SU-DHL-6 (cell line): Measurements from ENCODE around the gene IGFL2.

Experiments
- H2AFZ ChIP-seq: fragments of 200-600 bp; sonication (generic); 2 replicates; pipeline ENCODE4 v1.6.1; 2014; ENCODE audit warnings: low read depth, mild to moderate bottlenecking, moderate library complexity, mixed read lengths, antibody characterized with exemption, low read length; ENCODE audit not compliant: severe bottlenecking
- H3F3A ChIP-seq: fragments of 200-600 bp; shearing (Covaris generic); 2 replicates; pipeline ENCODE4 v1.6.0; 2016; ENCODE audit warnings: antibody characterized with exemption, mild to moderate bottlenecking; ENCODE audit not compliant: insufficient read depth
- H3K27ac ChIP-seq: fragments of 200-600 bp; sonication (generic); 2 replicates; pipeline ENCODE4 v1.5.1; 2016; ENCODE audit warnings: low read depth, mild to moderate bottlenecking, low read length, moderate library complexity, mixed read lengths
- H3K27me3 ChIP-seq: fragments of 200-600 bp; sonication (generic), shearing (Covaris generic); 2 replicates; pipeline ENCODE4 v1.6.0; 2014; ENCODE audit warnings: mild to moderate bottlenecking, low read length
- H3K36me3 ChIP-seq: fragments of 200-600 bp; sonication (generic); 2 replicates; pipeline ENCODE4 v1.6.1; 2014; ENCODE audit warnings: mild to moderate bottlenecking, low read length, mixed read lengths
- H3K4me2 ChIP-seq: fragments of 300-600, 200-600 bp; shearing (Covaris generic), sonication (generic); 2 replicates; pipeline ENCODE4 v1.6.0; 2014; ENCODE audit warnings: low read length, low read depth, mild to moderate bottlenecking; ENCODE audit not compliant: poor library complexity, severe bottlenecking
- H3K4me3 ChIP-seq: fragments of 200-600 bp; sonication (generic); 2 replicates; pipeline ENCODE4 v1.5.1; 2014; ENCODE audit warnings: antibody characterized with exemption, low read length, mild to moderate bottlenecking, mixed read lengths; ENCODE audit not compliant: insufficient read depth, poor library complexity, severe bottlenecking
- H3K79me2 ChIP-seq: fragments of 200-600 bp; sonication (generic); 2 replicates; pipeline ENCODE4 v1.6.1; 2014; ENCODE audit warnings: mild to moderate bottlenecking, low read length, moderate library complexity; ENCODE audit not compliant: insufficient read depth
- H3K9ac ChIP-seq: fragments of 200-600 bp; sonication (generic); 2 replicates; pipeline ENCODE4 v1.7.0; 2014; ENCODE audit warnings: mild to moderate bottlenecking, low read length
- H3K9me2 ChIP-seq: fragments of 200-600 bp; sonication (generic); replicated peaks from 2 replicates; pipeline ENCODE4 v1.6.1; 2014; ENCODE audit warnings: low read length; ENCODE audit not compliant: insufficient read depth
- H3K9me3 ChIP-seq: fragments of 200-600 bp; sonication (generic); 2 replicates; pipeline ENCODE4 v1.6.1; 2014; ENCODE audit warnings: low read length, mixed read lengths; ENCODE audit not compliant: insufficient read depth
- H4K20me1 ChIP-seq: fragments of 200-600 bp; sonication (generic); 2 replicates; pipeline ENCODE4 v1.6.1; 2014; ENCODE audit warnings: low read depth, mild to moderate bottlenecking, antibody characterized with exemption, low read length, moderate library complexity, mixed read lengths
- CTCF ChIP-seq: fragments of 200-600 bp; sonication (generic); IDR thresholded peaks from one replicate; pipeline ENCODE4 v1.5.1; 2017; ENCODE audit warnings: antibody characterized with exemption, mild to moderate bottlenecking, low read length, moderate library complexity; ENCODE audit not compliant: insufficient read depth, poor library complexity, severe bottlenecking
- EZH2phosphoT487 ChIP-seq: fragments of 200-600 bp; sonication (generic), shearing (Covaris generic); conservative IDR thresholded peaks from 2 replicates; pipeline ENCODE4 v1.6.1; 2018; ENCODE audit warnings: mild to moderate bottlenecking, antibody characterized with exemption, low read length, moderate library complexity, mixed read lengths

The IGFL2 gene

GRCh38 chr19:46209051-46209450, 61.0 kb downstream of the IGFL2 start:
- H4K20me1 ChIP-seq = no peaks in the 10 kb centered on the region
- no peaks in the 10 kb centered on the region for H3K79me2 ChIP-seq
- no peak overlapping the region for H3K27ac ChIP-seq
- no peak overlapping the region for H3K9ac ChIP-seq
- H3K9me3 ChIP-seq = no peaks in the 10 kb centered on the region
- no peaks in the 10 kb centered on the region for H3F3A ChIP-seq
- TF ChIP-seq CTCF = no peak
- no peak for TF ChIP-seq EZH2phosphoT487
- no peak overlapping the region for H3K4me3 ChIP-seq
- H2AFZ ChIP-seq = no peak overlapping the region
- no peaks in the 10 kb centered on the region for H3K9me2 ChIP-seq
- H3K4me2 ChIP-seq = no peak overlapping the region
- no peaks in the 10 kb centered on the region for H3K36me3 ChIP-seq
- H3K27me3 ChIP-seq = no peaks in the 10 kb centered on the region

GRCh38 chr19:46209472-46209871, 61.4 kb downstream of the IGFL2 start:
- H3K79me2 ChIP-seq = no peaks in the 10 kb centered on the region
- H3K4me3 ChIP-seq = no peak overlapping the region
- H3K4me2 ChIP-seq = no peak overlapping the region
- H3K27ac ChIP-seq = no peak overlapping the region
- no peaks in the 10 kb centered on the region for H3K36me3 ChIP-seq
- H3K9me3 ChIP-seq = no peaks in the 10 kb centered on the region
- no peaks in the 10 kb centered on the region for H3K27me3 ChIP-seq
- no peak for TF ChIP-seq CTCF
- no peak for TF ChIP-seq EZH2phosphoT487
- no peaks in the 10 kb centered on the region for H3K9me2 ChIP-seq
- no peaks in the 10 kb centered on the region for H4K20me1 ChIP-seq
- H3F3A ChIP-seq = no peaks in the 10 kb centered on the region
- no peak overlapping the region for H3K9ac ChIP-seq
- no peak overlapping the region for H2AFZ ChIP-seq

- no peaks in the 10 kb centered on the region for H3K9me2 ChIP-seq
- H2AFZ ChIP-seq = no peak overlapping the region
- H3K4me3 ChIP-seq = no peak overlapping the region
- H3K27ac ChIP-seq = no peak overlapping the region
- no peak overlapping the region for H3K9ac ChIP-seq
- no peak overlapping the region for H3K4me2 ChIP-seq
- no peaks in the 10 kb centered on the region for H3K79me2 ChIP-seq
- H4K20me1 ChIP-seq = no peaks in the 10 kb centered on the region
- TF ChIP-seq CTCF (no peak), EZH2phosphoT487 (no peak)
- H3K9me3 ChIP-seq = no peaks in the 10 kb centered on the region
- no peaks in the 10 kb centered on the region for H3K36me3 ChIP-seq
- no peaks in the 10 kb centered on the region for H3F3A ChIP-seq
- no peaks in the 10 kb centered on the region for H3K27me3 ChIP-seq
Observed at GRCh38 chr19:46210669-46211068, 62.6 kb downstream of the IGFL2 start.
